ENCODE results near the gene MVB12B. TPM values are rescaled to one million over a fixed set of nuclear protein-coding genes. Genes with fewer than 3 reads are reported as not detected.
A peak's percentile ranks its signal among the peaks of the same experiment; 100 is the strongest.

Gene MVB12B
- total RNA-seq, 4 donors from 2014 or later: 7.9 to 28.9 (median 14.4) TPM

- DNase-seq: peak in 1 of 3 donors; percentile 41
- TF ChIP-seq POLR2A (IDR thresholded peaks at IDR 0.05) (no peak), CTCF (IDR thresholded peaks at IDR 0.05) (no peak)
- no peaks in the 10 kb centered on the region for H3K9me3 ChIP-seq
- peaks cover 0 to 8% (median 2%) of the 10 kb centered on the region in 4 donors for H3K4me1 ChIP-seq
- H3K27me3 ChIP-seq: no peaks in the 10 kb centered on the region
- no peak overlapping the region for H3K27ac ChIP-seq
- peaks cover 0 to 17% (median 0%) of the 10 kb centered on the region in 3 donors for H3K36me3 ChIP-seq
- H3K4me3 ChIP-seq: no peak overlapping the region
Observed at GRCh38 chr9:126394802-126395201, 68.2 kb downstream of the MVB12B start.

GRCh38 chr9:126395439-126396212 is 69.0 kb downstream of the MVB12B start:
- H3K36me3 ChIP-seq: peaks cover 0 to 17% (median 0%) of the 10 kb centered on the region in 3 donors
- peak overlapping the region in 1 of 4 donors; percentile 19 for H3K27ac ChIP-seq
- peaks cover 0 to 8% (median 2%) of the 10 kb centered on the region in 4 donors for H3K4me1 ChIP-seq
- TF ChIP-seq POLR2A (IDR thresholded peaks at IDR 0.05) (no peak), CTCF (IDR thresholded peaks at IDR 0.05) (no peak)
- H3K27me3 ChIP-seq: no peaks in the 10 kb centered on the region
- peak in 1 of 3 donors; percentile 57 for DNase-seq
- H3K9me3 ChIP-seq: no peaks in the 10 kb centered on the region
- no peak overlapping the region for H3K4me3 ChIP-seq

- Histone ChIP-seq H3K27me3 (no peaks in the 10 kb centered on the region), H3K9me3 (no peaks in the 10 kb centered on the region), H3K27ac (peak overlapping the region in 3 of 4 donors; percentile 12 to 55 (median 38)), H3K4me3 (no peak overlapping the region), H3K36me3 (peaks cover 0 to 17% (median 0%) of the 10 kb centered on the region in 3 donors), H3K4me1 (peaks cover 0 to 8% (median 2%) of the 10 kb centered on the region in 4 donors)
- TF ChIP-seq POLR2A (IDR thresholded peaks at IDR 0.05) (no peak), CTCF (IDR thresholded peaks at IDR 0.05) (peak in 4 of 6 experiments; percentile 3 to 44 (median 16))
- peak in 2 of 3 donors; percentile 43 to 82 for DNase-seq
Observed at GRCh38 chr9:126397056-126397455, 70.4 kb downstream of the MVB12B start.

DNA sequence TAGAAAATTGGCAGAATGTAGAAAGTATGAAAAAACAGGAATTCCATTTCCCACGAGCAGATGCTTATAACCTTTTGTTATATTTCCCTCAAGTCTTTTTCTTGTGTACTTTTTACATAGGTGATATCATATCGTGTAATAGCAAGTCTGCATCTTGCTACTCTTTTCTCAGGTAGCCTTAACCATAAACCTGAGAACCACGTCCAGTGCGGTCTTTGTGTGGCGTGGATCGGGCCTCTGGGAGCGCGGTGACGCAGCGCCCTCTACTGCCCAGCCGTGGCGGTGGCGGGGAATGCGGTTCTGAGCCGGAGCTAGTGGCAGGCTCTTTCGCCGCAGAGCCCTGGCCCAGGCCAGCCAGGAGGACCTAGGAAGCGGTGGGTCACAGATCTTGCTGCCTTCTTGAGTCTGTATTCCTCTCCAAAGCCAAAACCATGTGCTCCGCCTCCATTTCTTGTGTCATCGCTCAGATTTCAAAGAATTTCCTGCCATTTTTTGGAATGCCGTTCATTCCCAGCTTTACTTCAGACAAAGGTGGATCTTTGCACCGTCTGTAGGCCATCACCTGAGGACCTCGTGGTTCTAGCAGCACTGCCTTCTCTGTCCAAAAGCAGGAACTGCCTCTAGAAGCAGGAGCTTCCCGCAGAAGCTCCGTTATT is 71.9 kb downstream of the MVB12B start:
- no peaks in the 10 kb centered on the region for H3K9me3 ChIP-seq
- H3K36me3 ChIP-seq: peaks cover 0 to 20% (median 0%) of the 10 kb centered on the region in 3 donors
- H3K27ac ChIP-seq: peak overlapping the region in 2 of 4 donors; percentile 20 to 38
- H3K4me1 ChIP-seq: peaks cover 0 to 4% (median 0%) of the 10 kb centered on the region in 4 donors
- peak; percentile 64 to 91 (median 88) for DNase-seq
- TF ChIP-seq POLR2A (IDR thresholded peaks at IDR 0.05) (no peak), CTCF (IDR thresholded peaks at IDR 0.05) (peak; percentile 70 to 97 (median 96))
- H3K27me3 ChIP-seq: no peaks in the 10 kb centered on the region
- no peak overlapping the region for H3K4me3 ChIP-seq

GRCh38 chr9:126399251-126399650 is 72.6 kb downstream of the MVB12B start:
- Histone ChIP-seq H3K36me3 (peaks cover 0 to 20% (median 0%) of the 10 kb centered on the region in 3 donors), H3K4me3 (no peak overlapping the region), H3K4me1 (peaks cover 0 to 4% (median 0%) of the 10 kb centered on the region in 4 donors), H3K27me3 (no peaks in the 10 kb centered on the region), H3K27ac (no peak overlapping the region), H3K9me3 (no peaks in the 10 kb centered on the region)
- no peak for TF ChIP-seq CTCF (IDR thresholded peaks at IDR 0.05)
- TF ChIP-seq POLR2A (IDR thresholded peaks at IDR 0.05): no peak
- DNase-seq: no peak

Data from Peyer's patch (tissue), 4 donors.